OCI-LY7 (cell line): ENCODE data around the gene LSR.

Experiments used
- CTCF ChIP-seq: fragments of 200-600 bp; sonication (generic); conservative IDR thresholded peaks from 2 replicates; pipeline ENCODE4 v1.5.1; 2014; ENCODE audit warnings: mild to moderate bottlenecking, antibody characterized with exemption, low read length, moderate library complexity, mixed read lengths
- EZH2phosphoT487 ChIP-seq: fragments of 200-600 bp; sonication (generic); IDR thresholded peaks from 2 replicates; pipeline ENCODE4 v1.6.1; 2018; ENCODE audit warnings: low read depth, borderline replicate concordance, mild to moderate bottlenecking, mixed run types, antibody characterized with exemption, low read length, moderate library complexity, mixed read lengths

GRCh38 chr19:35314858-35315470 lies 66.2 kb downstream of the LSR start:
- no peak for TF ChIP-seq CTCF
- TF ChIP-seq EZH2phosphoT487, result no peak
